Left lung (tissue), 10 donors: ENCODE measurements around the gene TSGA10IP. TPM values are rescaled to one million over a fixed set of nuclear protein-coding genes. Genes with fewer than 3 reads are reported as not detected.

ENCODE experiments used
- ATAC-seq: fragments of 200-7000 bp; cut with Tn5 transposase; one replicate; pipeline ENCODE4 v1.9.1; 2020; ENCODE audit warnings: moderate library complexity
- DNase-seq, 4 donors: peaks; one replicate each; pipeline ENCODE4 v3.0.0-alpha.2; 2013 to 2020
- H3K27ac ChIP-seq, 2 donors: fragments of 200-600 bp; sonication (generic) in 1 of 2; one replicate each; pipeline versions ENCODE4 v1.5.0 to v1.8.0; 2020 to 2021
- H3K27me3 ChIP-seq, 2 donors: fragments of 200-600 bp; sonication (generic) in 1 of 2; one replicate each; pipeline versions ENCODE4 v1.5.0 to v1.8.0; 2020 to 2021
- H3K36me3 ChIP-seq, 2 donors: fragments of 200-600 bp; sonication (generic) in 1 of 2; one replicate each; pipeline versions ENCODE4 v1.5.0 to v1.8.0; 2020 to 2021
- H3K4me1 ChIP-seq, 2 donors: fragments of 200-600 bp; one replicate each; pipeline ENCODE4 v1.8.0; 2021
- H3K4me3 ChIP-seq, 2 donors: fragments of 200-600 bp; sonication (generic) in 1 of 2; one replicate each; pipeline versions ENCODE4 v1.5.0 to v1.8.0; 2020 to 2021; ENCODE audit warnings: mild to moderate bottlenecking in 1 of 2
- H3K9me3 ChIP-seq, 2 donors: fragments of 200-600 bp; sonication (generic) in 1 of 2; one replicate each; pipeline versions ENCODE4 v1.5.0 to v1.8.0; 2020 to 2021
- intact Hi-C, 2 donors: fragments of 100-400 bp; cut with DNase I; formaldehyde crosslinking; loops; one replicate each; pipeline versions ENCODE4 v1.11.2 to v1.14.2; 2022
- polyA plus RNA-seq, 6 donors: library from polyadenylated mRNA; unstranded; fragments of 120-200 nt; gene quantifications; one replicate each; pipeline ENCODE4 v1.2.1, GENCODE V29; 2013; ENCODE audit not compliant: insufficient read length in 6 of 6
- total RNA-seq, 2 donors: library from RNA; stranded (reverse); fragmentation: NEBNext Ultra II Directional; extraction: Animal tissue kit (Norgen Biotek cat#: 25700); gene quantifications; one replicate each; pipeline ENCODE4 v1.2.1, GENCODE V29; 2021
- TF ChIP-seq, protein P1 (sequence below), 2 donors: fragments of 200-600 bp; sonication (generic) in 1 of 2; IDR thresholded peaks; one replicate each; pipeline versions ENCODE4 v1.5.0 to v1.8.0; 2021; ENCODE audit warnings: antibody characterized with exemption in 2 of 2
- donor health status: DM: no; HTN: yes; CAD: no.
- donor health status: DM: no; HTN: no; CAD: no.

The TSGA10IP gene
- total and polyA plus RNA-seq, 8 donors: 0.26 to 1.0 (median 0.79) TPM; not detected in 3

DNA sequence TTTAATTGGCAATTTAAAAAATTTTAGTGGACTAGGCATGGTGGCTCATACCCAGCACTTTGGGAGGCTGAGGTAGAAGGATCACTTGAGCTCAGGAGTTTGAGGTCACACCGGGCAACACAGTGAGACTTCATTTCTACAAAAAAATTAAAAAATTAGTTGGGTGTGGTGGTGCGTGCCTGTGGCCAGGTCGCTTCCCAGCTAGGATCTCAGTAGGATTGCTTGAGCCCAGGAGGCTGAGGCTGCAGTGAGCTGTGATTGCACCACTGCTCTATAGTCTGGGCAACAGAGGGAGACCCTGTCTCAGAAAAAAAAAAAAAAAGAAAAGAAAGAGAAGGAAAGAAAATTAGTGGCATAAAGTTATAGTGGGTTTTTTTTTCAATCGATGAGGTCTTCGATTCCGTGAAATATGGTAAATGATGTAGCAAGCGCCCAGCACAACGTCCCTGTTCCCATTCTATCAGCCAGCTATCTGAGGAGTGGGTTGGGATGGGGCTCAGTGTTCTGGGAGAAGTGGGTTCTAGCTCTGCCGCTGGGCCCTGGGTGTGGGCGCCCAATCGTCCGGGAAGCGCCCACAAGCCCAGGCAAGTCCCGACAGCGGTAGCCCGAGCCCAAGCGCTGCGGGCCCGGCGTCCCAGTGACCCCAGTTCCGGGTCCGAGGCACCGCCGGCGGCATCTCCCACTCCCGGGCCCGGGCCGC, 46.5 kb upstream of the TSGA10IP start:
- peak overlapping the region in 1 of 2 donors; percentile 89 for H3K27ac ChIP-seq
- H3K4me3 ChIP-seq: peak overlapping the region; percentile 43 to 70
- DNase-seq (peak in 1 of 4 donors; percentile 10), ATAC-seq (no peak)
- H3K9me3 ChIP-seq: no peaks in the 10 kb centered on the region
- peaks cover 0 to 7% of the 10 kb centered on the region in 2 donors for H3K27me3 ChIP-seq
- H3K36me3 ChIP-seq: peaks cover 0 to 20% of the 10 kb centered on the region in 2 donors
- TF ChIP-seq, protein P1, sequence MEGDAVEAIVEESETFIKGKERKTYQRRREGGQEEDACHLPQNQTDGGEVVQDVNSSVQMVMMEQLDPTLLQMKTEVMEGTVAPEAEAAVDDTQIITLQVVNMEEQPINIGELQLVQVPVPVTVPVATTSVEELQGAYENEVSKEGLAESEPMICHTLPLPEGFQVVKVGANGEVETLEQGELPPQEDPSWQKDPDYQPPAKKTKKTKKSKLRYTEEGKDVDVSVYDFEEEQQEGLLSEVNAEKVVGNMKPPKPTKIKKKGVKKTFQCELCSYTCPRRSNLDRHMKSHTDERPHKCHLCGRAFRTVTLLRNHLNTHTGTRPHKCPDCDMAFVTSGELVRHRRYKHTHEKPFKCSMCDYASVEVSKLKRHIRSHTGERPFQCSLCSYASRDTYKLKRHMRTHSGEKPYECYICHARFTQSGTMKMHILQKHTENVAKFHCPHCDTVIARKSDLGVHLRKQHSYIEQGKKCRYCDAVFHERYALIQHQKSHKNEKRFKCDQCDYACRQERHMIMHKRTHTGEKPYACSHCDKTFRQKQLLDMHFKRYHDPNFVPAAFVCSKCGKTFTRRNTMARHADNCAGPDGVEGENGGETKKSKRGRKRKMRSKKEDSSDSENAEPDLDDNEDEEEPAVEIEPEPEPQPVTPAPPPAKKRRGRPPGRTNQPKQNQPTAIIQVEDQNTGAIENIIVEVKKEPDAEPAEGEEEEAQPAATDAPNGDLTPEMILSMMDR (IDR thresholded peaks at IDR 0.05): no peak
- peaks cover 9 to 63% of the 10 kb centered on the region in 2 donors for H3K4me1 ChIP-seq
- intact Hi-C loops: no loop called here

- ATAC-seq (peak; percentile 59), DNase-seq (peak in 3 of 4 donors; percentile 48 to 96 (median 75))
- peaks cover 0 to 20% of the 10 kb centered on the region in 2 donors for H3K36me3 ChIP-seq
- peak overlapping the region; percentile 43 to 70 for H3K4me3 ChIP-seq
- intact Hi-C loops: no loop called here
- H3K27me3 ChIP-seq: peaks cover 0 to 7% of the 10 kb centered on the region in 2 donors
- peaks cover 9 to 55% of the 10 kb centered on the region in 2 donors for H3K4me1 ChIP-seq
- TF ChIP-seq, protein P1 (IDR thresholded peaks at IDR 0.05): no peak
- H3K27ac ChIP-seq: peak overlapping the region; percentile 34 to 89
- no peaks in the 10 kb centered on the region for H3K9me3 ChIP-seq
Measured at GRCh38 chr11:65899356-65900124, 45.7 kb upstream of the TSGA10IP start.

GRCh38 chr11:65900125-65900898, 45.0 kb upstream of the TSGA10IP start, which contains the start of gene FOSL1:
TSS of gene FOSL1 (minus strand) at chr11:65900388. CDS start at chr11:65900339, 49 bp downstream.
- DNase-seq: peak in 3 of 4 donors; percentile 86 to 98 (median 94)
- peak within 1 kb of the TSS; percentile 34 to 89 for H3K27ac ChIP-seq
- peaks cover 0 to 7% of the 10 kb centered on the region in 2 donors for H3K27me3 ChIP-seq
- peak within 1 kb of the TSS; percentile 43 to 70 for H3K4me3 ChIP-seq
- intact Hi-C loops: no loop called here
- peaks cover 9 to 48% of the 10 kb centered on the region in 2 donors for H3K4me1 ChIP-seq
- TF ChIP-seq, protein P1 (IDR thresholded peaks at IDR 0.05): no peak
- peak; percentile 94 for ATAC-seq
- no peaks in the 10 kb centered on the region for H3K9me3 ChIP-seq
- peaks cover 0 to 18% of the 10 kb centered on the region in 2 donors for H3K36me3 ChIP-seq

- H3K4me3 ChIP-seq: peak overlapping the region in 1 of 2 donors; percentile 70
- H3K36me3 ChIP-seq: peaks cover 0 to 13% of the 10 kb centered on the region in 2 donors
- H3K27me3 ChIP-seq: peaks cover 0 to 7% of the 10 kb centered on the region in 2 donors
- DNase-seq (no peak), ATAC-seq (no peak)
- intact Hi-C loops: no loop called here
- no peaks in the 10 kb centered on the region for H3K9me3 ChIP-seq
- peak overlapping the region in 1 of 2 donors; percentile 89 for H3K27ac ChIP-seq
- peaks cover 9 to 42% of the 10 kb centered on the region in 2 donors for H3K4me1 ChIP-seq
- TF ChIP-seq, protein P1 (IDR thresholded peaks at IDR 0.05): no peak
Measured at GRCh38 chr11:65900899-65901180, 44.4 kb upstream of the TSGA10IP start.
